DLD1 (cell line): ENCODE data around the gene HLA-B.

Experiments
- in situ Hi-C: cut with HindIII; loops from 2 replicates; pipeline ENCODE4 v1.10.0; 2017; ENCODE audit warnings: low sequenced_read_pairs

The HLA-B gene

DNA sequence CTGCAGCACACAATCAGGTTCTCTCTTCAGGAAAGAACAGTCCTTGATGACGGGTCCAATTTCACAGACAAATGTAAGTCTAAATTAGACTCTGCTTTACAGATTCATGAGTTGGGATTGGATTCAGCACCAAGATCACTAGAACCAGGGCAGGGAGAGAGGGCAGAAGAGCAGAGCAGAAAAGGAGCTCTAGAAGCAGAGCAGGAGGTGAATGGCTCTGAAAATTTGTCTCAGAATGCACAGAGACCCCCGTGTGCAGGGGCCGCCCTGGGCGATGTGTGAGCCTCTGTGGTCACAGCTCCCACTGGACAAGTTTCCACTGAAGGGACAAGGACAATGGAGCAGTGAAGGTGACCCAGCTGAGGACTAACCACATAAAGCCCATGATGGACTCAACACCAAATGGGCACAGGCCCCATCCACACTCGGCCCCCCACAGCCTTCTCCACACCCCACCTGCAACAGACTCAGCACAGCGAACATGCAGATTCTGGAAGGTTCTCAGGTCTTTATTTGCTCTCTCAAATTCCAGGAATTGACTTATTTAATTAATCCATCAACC is 3.5 kb downstream of the HLA-B start:
- in situ Hi-C loops = no loop called here

DNA sequence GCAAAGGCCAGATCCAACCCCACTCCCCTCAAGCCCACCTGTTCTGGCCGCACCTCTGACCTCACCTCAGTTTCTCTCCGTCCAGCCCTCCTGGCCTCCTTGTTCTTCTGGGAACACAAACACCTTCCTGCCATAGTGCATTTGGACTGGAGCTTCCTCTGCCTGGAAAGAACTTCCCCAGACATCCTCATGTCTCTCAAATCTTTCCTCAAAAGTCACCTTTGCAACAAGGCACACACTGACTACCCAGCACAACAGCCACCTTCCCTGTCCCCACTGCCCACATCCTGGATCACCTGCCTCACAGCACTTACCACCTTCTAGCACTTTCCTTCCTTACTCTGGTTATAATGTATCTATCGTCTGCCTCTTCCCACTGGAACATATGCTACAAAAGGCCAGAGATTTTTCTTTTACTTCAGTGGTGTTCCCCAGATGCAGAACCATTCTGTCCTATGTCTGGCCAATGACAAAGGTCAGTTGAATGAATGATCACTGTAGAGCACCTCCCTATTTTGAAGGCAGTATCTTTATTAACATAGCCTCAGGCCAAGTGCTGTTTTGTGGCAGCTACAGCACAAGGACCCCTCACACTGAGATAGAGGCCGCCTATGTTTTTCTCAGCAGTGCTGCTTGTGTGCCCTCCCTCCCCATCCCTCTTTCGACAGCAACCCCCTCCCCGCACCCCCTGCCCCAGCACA is 4.1 kb downstream of the HLA-B start:
- in situ Hi-C loops = no loop called here

DNA sequence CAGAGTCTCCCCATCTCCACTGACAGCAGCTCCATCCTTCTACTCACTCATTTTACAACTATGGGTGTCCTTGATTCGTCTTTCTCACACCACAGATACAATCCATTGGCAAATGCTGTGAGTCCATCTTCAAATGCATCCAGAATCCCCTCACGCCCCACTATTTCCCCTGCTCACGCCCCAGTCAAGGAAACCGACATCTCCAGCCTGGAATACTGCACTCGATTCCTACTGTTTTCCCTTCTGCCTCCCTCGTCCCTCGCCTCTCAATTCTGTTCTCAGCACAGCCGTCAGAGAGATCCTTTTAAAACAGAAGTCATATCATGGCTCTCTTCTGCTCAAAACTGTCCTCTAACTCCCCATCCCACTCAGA is 4.7 kb downstream of the HLA-B start:
- in situ Hi-C loops = no loop called here

DNA sequence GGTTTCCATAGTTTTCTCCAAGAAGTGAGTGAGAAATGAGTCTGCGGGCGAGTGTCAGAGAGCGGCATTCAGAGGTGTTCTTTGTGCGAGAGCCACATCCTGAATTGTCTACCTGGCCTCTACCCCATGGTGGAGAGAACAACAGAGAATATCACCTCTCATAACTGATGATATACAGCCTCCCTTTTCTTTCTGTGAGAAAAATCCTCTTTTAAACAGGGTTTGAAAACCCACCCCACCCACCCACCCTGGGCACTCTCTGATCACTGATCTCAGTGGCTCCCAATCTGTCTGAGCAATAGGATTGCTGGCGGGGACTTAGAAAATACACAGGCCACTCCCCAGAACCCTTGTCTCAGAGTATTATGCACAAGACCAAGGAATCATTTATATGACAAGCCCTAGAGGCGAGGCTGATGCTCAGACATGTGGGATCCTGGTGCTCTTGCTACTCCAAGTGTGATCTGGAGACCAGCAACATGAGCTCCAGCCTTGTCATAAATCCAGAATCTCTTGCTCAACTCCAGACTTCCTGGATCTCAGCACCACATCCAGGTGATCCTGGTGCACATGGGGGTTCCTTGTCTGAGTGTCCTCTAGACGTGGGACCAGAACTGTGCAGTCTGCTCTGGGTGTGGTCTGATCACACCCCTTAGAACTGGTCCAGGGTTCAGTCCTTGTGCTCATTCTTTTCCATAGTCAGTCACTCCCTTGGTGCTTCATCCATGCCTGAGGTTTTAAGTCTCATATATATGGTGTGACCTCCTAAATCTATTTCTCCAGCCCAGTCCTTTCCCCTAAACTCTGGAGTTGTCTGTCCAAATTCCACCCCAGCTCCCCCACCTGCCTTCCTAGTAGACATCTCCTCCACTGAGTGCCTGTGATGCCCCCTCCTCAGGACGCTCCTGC is 5.3 kb downstream of the HLA-B start:
- in situ Hi-C loops = no loop called here

DNA sequence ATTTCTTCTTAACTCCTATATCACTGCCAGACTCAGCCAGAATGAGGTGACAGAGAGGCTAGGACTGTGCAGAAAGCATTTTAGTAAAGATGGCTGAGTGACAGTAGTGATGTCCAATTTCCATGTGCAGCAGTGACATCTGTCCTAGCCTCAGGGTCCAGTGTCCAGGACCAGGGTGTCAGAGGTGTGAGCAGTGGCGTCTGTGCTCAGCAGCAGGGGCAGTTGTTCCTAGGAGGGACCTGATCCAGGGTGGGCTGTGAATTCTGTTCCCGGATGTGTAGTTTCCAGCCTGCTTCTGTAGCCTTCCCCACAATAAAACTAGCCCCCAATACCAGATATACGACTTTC is 6.0 kb downstream of the HLA-B start:
- in situ Hi-C loops = no loop called here

DNA sequence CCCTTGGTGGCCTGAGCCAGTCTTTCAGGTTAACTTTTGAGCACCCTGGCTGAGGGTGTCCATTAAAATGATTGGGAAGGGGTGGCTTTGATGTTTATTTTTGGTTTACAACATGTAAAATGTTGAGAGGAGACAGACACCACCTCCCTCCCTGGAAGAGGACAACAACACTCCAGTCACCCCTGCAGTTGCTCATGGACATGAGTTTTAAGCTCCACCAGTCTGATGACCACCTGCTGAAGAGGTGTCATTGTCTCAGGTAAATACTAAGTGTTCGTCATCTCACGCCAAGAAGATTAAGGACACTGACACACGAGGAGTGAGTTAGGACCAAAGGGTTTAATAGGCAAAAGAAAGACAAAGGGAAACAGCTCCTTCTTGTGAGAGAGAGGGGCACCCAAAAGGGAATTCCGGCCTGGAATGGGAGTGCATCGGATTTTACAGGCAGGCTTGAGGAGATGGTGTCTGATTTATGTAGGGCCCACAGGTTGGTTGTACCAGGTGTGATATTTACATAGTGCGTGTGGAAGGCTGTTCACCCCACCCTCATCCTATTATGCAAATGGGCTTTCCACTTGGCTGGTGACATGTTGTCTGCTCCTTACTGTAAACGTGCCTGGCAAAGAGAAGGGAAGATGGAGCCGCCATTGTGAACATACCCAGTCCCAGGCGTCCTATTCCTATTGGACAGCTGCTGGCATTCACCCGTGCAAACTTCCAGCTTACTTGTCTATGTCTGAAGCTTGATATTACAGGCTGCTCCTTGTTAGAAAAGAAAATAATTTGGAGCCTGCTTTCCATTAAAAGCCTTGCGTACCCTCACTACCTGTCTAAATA is 6.6 kb downstream of the HLA-B start:
- in situ Hi-C loops = no loop called here

DNA sequence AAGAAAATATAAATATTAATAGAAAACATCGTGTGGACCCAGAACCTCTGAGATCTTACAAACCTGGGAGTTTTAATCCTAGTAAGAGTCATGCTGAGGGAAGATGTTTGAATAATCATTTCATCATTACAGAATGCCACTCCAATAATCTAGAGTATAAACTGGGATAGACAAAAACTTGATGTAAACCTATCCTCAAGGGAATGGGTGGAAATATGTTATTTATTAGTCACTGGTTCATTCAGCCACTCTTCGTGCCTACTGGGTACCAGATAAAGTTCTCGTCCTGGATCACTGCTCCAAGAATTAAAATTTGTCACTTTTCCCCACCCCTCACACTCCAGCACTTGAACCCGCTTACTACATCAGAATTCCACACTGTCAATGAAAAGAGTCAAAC is 7.7 kb downstream of the HLA-B start:
- in situ Hi-C loops = no loop called here

DNA sequence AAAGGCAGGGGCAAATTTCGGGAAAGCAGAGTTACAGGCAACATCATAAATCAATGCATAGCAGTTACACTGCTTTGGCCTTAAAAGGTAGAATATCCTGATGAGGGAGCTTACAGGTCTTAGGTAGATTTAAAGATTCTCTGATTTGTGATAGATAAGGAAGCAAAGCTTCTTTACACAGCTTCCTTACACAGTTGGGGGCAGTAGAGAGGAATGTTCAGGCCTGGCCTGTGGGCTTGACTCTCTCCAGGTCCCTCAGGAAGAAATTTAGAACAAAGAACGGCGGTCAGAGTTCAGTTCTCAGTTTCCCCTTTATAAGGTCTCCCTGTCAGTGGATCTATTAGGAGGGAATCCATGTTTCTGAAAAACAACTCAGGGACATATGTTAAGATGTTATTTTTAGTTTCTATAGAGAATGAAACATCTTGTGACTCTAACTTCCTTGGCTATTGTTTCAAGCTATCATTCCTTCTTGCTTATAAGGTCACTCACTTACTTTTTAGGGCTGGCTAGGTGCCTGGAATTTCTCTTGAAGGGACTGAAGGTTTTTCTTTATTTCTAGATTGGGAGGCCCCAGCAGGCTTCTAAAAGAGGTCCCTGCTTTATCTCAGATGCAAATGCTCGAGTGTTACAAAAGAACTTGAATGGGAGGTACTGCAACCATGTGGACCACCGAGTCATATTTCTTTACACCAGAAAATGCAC is 11.8 kb downstream of the HLA-B start:
- in situ Hi-C loops = no loop called here

DNA sequence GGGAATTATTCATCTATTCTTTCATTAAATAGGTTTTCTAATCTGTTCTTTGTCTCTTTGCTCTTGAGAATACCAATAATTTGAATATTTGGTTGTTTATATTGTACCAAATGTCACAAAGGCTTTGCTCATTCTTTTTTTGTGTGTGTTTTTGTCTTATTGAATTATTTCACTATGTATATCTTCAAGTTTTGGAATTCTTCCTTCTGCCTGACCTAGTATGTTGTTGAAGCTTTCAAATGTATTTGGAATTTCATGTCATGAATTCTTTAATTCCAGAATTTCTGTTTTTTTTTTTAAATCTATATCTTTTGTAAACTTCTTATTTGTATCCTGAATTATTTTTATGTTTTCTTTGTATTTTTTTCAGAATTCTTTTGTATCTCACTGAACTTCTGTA is 16.8 kb downstream of the HLA-B start:
- in situ Hi-C loops = no loop called here

DNA sequence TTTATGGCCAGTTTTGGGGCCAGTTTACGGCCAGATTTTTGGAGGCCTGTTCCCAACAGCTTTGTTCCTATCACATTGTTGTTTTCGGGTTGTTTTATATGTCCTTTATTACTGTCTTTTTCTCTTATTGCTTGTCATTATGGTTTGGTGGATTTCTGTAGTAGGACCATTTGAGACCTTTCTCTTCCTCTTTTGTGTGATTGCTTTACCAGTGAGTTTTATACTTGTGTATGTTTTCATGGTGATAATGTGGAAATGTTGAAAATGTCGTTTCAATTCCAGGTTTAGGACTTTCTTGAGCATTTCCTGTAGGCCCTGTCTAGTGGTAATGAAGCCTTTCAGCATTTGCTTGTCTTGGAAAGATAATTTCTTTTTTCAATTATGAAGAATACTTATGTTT is 17.8 kb downstream of the HLA-B start:
- in situ Hi-C loops = no loop called here

DNA sequence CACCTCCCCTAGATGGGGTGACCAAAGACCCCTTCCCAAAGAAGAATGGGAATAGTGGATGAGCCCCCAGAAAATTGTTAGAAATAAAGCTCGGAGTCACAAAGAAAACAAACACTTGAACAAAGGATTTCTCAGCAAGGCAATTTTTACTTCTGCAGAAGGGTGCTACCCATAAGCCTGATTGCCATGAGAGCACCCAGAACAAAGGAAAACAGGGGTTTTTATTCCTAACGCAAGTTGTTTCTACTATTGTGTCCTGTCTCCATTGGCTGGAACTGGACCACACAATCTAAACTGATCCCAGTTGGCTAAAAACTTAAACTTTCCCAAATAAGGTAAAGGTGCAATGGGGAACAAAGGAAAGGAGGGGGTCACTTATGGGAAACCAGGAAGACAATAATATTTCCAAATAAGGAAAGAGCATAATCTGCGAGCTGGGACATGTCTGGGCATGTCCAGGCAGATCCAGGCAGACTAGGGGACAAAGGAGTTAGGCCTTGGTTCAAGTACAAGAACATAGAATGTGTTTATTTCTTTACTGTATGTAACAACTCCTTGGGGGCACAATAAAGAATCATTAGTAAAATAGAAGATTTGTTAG is 20.0 kb downstream of the HLA-B start:
- in situ Hi-C loops = no loop called here

DNA sequence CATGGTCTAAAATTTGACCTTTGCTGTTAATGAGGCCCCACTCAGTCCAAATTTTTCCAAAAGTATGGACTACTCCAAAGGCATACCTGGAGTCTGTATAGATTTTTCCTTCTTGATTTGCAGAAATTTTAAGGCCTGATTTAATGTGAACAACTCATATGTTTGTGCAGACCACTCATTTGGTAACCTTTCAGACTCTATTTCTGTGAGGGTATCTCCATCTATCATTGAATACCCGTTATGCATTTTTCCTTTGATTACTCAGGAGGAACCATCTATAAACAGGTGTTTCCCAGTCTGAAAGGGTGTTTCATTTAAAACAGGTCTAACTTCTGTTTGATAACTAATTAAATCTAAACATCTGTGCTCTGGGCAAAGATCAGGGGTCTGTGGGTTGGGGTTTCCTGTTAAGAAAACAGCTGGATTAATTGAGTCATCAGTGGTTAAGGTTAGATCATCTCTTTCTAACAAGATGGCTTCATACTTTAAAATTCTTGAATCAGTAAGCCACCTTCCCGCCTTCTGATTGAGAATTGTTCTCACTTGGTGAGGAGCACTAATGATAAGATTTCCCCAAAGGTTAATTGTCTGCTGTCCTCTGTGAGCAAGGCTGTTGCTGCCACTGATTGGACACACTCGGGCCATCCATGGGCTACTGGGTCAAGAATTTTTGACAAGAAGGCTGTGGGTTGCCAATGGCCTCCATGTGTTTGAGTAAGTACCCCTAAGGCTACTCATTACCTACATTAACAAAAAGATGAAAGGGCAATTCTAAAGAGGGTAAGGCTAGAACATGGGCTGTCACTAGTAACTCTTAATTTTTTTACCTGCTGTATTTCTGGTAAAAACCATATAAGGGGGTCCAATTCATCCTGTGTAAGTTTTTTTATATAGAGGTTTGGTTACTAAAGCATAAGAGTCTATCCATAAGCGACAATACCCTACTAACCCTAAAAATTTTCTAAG is 24.1 kb downstream of the HLA-B start:
- in situ Hi-C loops = no loop called here

DNA sequence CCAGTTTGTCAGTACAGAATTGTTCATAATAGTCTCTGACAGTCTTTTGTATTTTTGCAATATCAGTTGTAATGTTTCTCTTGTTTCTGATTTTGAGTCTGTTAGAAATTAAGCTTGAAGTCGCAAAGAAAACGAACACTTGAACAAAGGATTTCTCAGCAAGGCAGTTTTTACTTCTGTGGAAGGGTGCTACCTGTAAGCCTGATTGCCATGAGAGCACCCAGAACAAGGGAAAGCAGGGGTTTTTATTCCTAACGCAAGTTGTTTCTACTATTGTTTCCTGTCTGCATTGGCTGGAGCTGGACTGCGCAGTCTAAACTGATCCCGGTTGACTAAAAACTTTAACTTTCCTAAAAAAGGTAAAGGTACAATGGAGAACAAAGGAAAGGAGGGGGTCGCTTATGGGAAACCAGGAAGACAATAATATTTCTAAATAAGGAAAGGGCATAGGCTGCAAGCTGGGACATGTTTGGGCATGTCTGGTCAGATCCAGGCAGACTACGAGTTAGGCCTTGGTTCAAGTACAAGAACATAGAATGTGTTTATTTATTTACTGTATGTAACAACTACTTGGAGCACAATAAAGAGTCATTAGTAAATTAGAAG is 28.5 kb downstream of the HLA-B start:
- in situ Hi-C loops = no loop called here

DNA sequence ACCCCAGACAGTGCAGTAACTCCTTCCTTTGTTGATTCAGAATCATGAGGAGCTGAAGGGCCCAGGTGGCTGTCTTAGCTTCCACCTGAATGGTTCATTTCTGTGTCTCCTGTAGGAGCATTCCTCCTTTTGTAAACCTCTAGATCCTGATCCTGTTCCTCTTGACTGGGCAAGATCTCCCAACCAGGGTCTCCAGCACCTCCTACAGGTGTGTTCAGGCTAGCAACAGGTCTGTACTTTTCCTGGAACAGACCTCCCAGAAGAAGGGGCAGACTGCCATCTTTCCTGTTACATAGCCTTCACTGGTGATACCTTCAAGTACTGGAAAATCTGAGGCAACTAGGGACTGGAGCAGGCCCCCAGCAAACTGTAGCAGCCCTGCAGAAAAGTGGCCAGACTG is 35.2 kb downstream of the HLA-B start:
- in situ Hi-C loops = no loop called here

DNA sequence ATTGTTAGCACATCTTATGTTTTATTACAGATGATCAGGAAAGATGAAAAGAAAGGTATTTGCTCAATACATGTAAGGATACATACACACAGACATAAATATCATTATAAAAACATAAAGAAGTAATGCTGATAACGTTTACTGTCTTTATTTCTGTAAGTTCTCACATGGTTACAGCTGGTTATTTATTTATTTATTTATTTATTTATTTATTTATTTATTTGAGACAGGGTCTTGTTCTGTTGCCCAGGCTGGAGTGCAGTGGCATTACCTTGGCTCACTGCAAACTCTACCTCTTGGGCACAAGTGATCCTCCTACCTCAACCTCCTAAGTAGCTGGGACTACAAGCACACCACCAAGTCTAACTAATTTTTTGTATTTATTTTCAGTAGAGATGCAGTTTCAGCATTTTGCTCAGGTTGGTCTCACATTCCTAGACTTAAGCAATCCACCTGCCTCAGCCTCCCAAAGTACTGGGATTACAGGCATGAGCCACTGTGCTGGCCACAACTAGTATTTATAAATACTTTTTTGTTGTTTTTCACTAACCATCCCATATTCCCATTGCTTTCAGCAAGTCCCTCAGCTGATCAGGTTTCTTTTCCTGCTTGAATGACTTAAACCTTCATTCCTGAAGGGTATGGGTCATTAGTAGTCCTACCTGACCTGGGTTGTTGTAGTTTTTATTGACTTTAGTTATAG is 35.8 kb downstream of the HLA-B start:
- in situ Hi-C loops = no loop called here

DNA sequence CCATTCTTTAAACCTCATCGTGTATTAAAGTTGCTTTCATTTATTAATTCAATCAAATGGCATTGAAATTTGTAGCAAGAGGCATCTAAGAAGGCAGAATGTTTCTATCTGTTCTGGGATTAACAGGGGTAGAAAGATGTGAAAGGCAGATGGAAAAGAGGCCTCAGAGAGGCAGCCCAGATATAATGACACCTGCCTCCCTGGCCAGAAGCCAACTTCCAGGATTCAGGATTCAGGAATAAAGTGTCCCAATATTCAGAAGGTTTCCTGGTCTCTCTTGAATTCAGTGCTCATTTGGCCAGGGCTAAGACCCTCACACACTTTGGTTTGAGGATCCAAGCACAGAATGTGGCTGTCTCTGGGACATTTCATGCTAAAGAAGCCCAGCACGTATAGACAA is 39.9 kb downstream of the HLA-B start:
- in situ Hi-C loops = loop anchor here (10.0 kb wide), 1 partner anchor 72 kb away; no protein-coding TSS in a partner anchor

DNA sequence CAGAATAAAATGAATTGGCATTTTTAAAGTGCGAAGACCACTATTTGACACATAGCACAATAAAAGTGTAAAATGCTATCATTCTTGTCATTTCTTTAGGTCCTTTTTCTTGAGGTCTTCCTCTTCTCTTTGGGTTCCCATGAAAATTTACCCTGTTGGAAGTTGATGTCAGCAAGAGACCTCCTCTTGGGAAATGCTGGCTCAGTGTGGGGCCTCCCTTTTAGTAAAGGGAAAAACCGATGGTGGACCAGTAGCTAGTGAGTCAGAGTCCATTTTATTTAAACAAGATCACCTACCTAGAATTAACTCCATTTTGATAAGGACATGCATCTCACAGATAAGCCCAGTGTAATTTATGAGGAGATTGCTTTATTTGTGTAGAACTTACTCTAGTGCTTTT is 47.3 kb downstream of the HLA-B start:
- in situ Hi-C loops = loop anchor here (10.0 kb wide), 1 partner anchor 65 kb away; no protein-coding TSS in a partner anchor

DNA sequence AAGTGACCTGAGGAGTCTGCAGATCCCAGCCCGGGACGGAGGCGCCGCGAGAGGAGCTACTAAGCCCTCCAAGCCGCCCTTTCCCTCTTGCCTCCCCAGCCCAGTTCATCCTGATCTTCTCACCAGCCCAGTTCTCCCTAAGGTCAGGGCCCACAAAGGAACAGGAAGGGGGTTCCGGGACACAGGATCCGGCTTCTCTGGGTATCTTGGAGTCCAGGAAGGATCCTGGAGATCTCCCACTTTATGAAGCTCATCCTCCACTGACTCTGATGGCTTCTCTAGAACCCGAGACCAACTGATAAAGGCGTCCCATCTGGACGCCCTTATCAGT is 48.2 kb downstream of the HLA-B start:
- in situ Hi-C loops = no loop called here
